ENCODE results near the gene CLASP1. TPM values are rescaled to one million over a fixed set of nuclear protein-coding genes. Genes with fewer than 3 reads are reported as not detected.

The CLASP1 gene
- polyA plus RNA-seq, 3 donors = 7.9 to 17.1 (median 16.2) TPM

Other genes with a start within 250 kb of the CLASP1 start
- gene RNU4ATAC, start 118.6 kb downstream of the CLASP1 start, polyA plus RNA-seq = not detected
- gene NIFK, start 87.4 kb upstream of the CLASP1 start, polyA plus RNA-seq = 10 to 100 TPM; 21.9 to 36.8 (median 33.2) TPM
- gene TSN, start 106.2 kb upstream of the CLASP1 start, polyA plus RNA-seq = 10 to 100 TPM; 15.1 to 27.8 (median 22.5) TPM

Measured in adipose tissue (tissue), 3 donors.